ENCODE data around the gene DNAJB5. TPM values are rescaled to one million over a fixed set of nuclear protein-coding genes. Genes with fewer than 3 reads are reported as not detected.
A peak's percentile ranks its signal among the peaks of the same experiment; 100 is the strongest.
"Not testable (repeated sequence)": the region's sequence is repeated elsewhere in the genome, so short reads cannot be mapped to it uniquely, and the experiment has no call there.

Gene DNAJB5
- total RNA-seq = 5.3 and 6.0 TPM in 2 replicates

DNA sequence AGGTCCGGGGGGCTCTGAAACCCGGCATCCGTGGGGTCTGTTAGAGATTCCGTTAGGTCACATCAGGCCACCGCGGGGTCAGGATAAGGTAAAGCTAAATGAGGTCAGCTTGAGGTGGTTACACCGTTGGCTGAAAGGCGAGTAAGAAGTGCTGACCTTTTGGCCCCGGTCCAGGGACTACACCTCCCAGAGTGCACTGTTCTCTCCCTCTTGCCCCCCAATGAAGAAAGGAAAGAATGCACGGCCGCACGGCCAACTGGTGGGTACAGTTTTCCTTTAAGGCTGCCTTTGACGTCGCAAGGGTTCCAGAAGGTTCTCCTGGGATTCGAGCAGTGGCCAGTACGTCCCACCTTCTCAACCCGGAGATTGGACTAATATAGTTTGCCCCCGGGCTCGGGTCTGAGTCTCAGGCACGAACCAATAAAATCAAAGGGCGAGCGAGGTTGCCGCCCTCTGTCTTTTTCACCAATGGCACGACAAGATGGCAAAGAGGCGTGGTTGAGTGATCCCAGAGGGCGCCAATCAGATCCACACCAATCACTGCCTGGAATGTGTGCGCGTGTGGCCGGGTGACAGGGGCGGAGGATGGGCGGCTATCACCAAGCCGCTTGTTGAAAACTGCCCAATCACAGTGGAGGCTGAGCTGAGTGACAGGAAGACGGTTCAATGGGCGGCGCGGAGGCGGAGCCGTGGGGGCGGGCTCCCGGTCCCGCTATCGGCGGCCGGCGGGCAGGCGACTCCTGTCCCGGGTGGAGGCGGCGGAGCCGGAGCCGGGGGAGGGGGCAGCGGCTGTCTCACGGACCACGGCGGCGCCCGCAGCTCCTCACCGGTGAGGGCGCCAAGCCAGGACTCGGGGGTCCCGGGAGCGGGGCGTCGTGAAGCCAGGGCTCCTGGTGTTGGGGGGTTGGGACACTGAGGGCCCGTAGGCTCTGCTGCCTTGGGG, at the start of gene DNAJB5:
Gene DNAJB5 (plus strand): TSS at position 743 of the 943 bp plus-strand sequence. CDS start 886 bp downstream, outside the sequence.
- Mint-ChIP-seq H3K27ac (peak within 1 kb of the TSS; percentile 98), H3K4me1 (ENCODE audit: low read depth) (peaks cover 87% of the 10 kb centered on the region), H3K36me3 (ENCODE audit: low read depth) (peaks cover 3% of the 10 kb centered on the region), H3K4me3 (peak within 1 kb of the TSS; percentile 94), H3K9me3 (no peaks in the 10 kb centered on the region), H3K27me3 (ENCODE audit: insufficient read depth) (no peaks in the 10 kb centered on the region)
- intact Hi-C loops (cut with micrococcal nuclease) = loop anchor here (1.0 to 10.0 kb wide), 13 partner anchors 12 to 864 kb away; partner anchors contain the start of genes DCAF12, DCTN3, PIGO and VCP
- peak; percentile 96 for DNase-seq (ENCODE audit: low spot score)

DNA sequence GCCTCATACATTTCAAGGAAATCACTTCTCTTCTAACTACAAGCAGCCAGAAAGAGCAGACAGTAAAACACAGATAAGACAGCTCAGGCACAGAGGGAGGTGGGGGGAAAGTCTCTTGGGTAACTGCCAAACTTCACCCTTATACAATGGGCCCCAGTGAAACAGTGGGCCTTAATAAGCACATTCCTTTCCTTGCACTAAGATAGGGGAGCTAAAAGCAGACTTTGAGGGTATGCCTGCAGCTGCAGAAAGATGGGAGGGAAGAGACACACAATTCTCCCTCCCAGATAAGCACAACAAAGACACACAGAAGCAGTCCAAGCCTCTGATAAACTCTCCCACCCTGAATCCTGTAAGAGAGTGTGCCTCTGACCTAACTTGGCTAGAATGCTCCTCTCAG, 49.6 kb upstream of the DNAJB5 start:
- H3K27me3 Mint-ChIP-seq (ENCODE audit: insufficient read depth); DNase-seq (ENCODE audit: low spot score); H3K27ac Mint-ChIP-seq; intact Hi-C loops (cut with micrococcal nuclease); H3K9me3 Mint-ChIP-seq; H3K4me3 Mint-ChIP-seq; H3K4me1 Mint-ChIP-seq (ENCODE audit: low read depth); H3K36me3 Mint-ChIP-seq (ENCODE audit: low read depth): not testable (repeated sequence)

DNA sequence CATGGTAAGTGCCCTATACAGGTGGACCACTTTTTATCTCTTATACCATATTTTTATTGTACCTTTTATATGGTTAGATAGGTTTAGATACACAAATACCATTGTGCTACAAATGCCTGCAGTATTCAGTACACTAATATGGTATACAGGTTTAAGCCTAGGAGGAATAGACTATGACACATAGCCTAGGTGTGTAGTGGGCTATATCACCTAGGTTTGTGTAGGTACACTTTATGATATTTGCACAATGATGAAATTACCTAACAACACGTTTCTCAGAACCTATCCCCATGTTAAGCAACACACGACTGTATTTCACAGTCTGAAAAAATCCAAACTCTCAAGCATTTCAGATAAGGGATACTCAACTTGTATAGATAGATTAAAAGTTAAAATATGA, 41.1 kb upstream of the DNAJB5 start:
- Mint-ChIP-seq H3K27ac (no peak overlapping the region), H3K36me3 (ENCODE audit: low read depth) (no peaks in the 10 kb centered on the region), H3K4me1 (ENCODE audit: low read depth) (no peaks in the 10 kb centered on the region), H3K4me3 (no peak overlapping the region), H3K9me3 (no peaks in the 10 kb centered on the region), H3K27me3 (ENCODE audit: insufficient read depth) (peaks cover 35% of the 10 kb centered on the region)
- intact Hi-C loops (cut with micrococcal nuclease) = no loop called here
- no peak for DNase-seq (ENCODE audit: low spot score)

- Mint-ChIP-seq H3K36me3 (ENCODE audit: low read depth) (no peaks in the 10 kb centered on the region), H3K4me1 (ENCODE audit: low read depth) (no peaks in the 10 kb centered on the region), H3K27me3 (ENCODE audit: insufficient read depth) (peaks cover 65% of the 10 kb centered on the region), H3K27ac (no peak overlapping the region), H3K9me3 (no peaks in the 10 kb centered on the region), H3K4me3 (no peak overlapping the region)
- DNase-seq (ENCODE audit: low spot score) = no peak
- intact Hi-C loops (cut with micrococcal nuclease) = no loop called here
Measured at GRCh38 chr9:34954225-34954624, 35.3 kb upstream of the DNAJB5 start.

GRCh38 chr9:34956066-34956465, 33.5 kb upstream of the DNAJB5 start:
- H3K4me1 Mint-ChIP-seq (ENCODE audit: low read depth); H3K4me3 Mint-ChIP-seq; H3K9me3 Mint-ChIP-seq; DNase-seq (ENCODE audit: low spot score); H3K27ac Mint-ChIP-seq; intact Hi-C loops (cut with micrococcal nuclease); H3K36me3 Mint-ChIP-seq (ENCODE audit: low read depth): not testable (repeated sequence)
- peaks cover 74% of the 10 kb centered on the region for H3K27me3 Mint-ChIP-seq (ENCODE audit: insufficient read depth)

DNA sequence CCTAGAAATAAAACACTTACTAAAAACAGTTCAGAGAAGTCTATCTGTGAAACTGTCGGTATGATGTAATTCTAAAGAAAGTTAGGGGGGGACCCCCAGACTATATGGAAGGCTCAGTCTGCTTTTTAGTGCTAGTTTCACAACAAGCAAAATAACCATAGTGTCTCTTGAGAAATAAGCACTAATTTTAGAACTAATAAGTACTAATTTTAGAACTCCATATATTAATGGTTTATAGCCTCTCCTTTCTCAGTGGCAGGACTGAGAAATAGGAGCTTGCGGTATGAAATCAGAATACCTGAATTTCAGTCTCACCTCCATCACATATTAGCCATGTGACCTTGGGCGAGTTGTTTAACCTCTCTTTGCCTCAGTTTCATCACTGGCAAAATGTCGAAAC, 32.9 kb upstream of the DNAJB5 start:
- Mint-ChIP-seq H3K4me1 (ENCODE audit: low read depth) (peaks cover 12% of the 10 kb centered on the region), H3K27me3 (ENCODE audit: insufficient read depth) (peaks cover 73% of the 10 kb centered on the region), H3K4me3 (no peak overlapping the region), H3K27ac (no peak overlapping the region), H3K9me3 (no peaks in the 10 kb centered on the region), H3K36me3 (ENCODE audit: low read depth) (no peaks in the 10 kb centered on the region)
- intact Hi-C loops (cut with micrococcal nuclease) = no loop called here
- no peak for DNase-seq (ENCODE audit: low spot score)

DNA sequence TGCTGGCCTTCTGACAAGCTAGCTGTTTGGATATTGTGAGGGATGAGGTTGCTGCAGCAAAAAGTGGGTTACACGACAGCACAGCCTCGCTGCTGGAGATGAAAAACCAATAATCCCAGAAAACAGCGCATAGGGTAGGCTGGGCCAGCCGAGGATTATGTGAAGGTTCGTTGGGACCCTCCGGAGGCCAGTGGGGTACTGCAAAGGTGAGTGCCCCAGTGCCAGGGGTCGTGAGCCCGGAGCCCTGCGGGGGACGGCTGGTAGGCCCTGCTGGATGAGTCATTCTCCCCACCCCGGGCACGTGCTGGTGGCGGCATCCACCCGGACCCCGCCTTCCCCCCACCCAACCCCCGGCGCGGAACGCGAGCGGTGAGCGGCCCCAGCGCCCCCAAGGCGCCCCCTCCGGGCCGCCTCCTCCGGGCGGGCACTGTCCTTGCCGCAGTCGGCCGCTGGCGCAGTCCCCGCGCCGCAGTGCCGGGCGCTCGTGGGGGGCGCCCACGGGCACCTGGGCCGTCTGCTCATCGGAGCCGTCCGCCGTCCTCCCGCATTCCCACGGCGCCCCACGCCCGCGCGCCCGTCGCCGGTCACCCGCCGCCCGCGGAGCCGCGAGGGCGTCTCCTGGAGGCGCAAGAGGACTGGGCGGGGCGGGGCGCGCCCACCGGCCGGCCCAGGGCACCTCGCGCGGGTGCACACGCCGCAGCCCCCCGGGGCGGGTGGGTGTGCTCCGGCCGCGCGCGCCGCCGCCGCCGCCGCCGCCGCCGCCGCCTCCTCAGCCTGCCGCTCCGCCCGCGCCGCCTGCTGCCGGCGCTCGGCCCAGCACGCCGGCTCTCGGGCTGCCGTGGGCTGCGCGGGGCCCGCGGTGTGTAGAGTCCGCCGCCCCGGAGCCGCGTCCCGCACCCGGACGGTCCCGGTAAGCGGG, 31.8 kb upstream of the DNAJB5 start, which contains the start of gene PHF24:
Gene PHF24 (plus strand): TSS at position 794 of the 919 bp plus-strand sequence. CDS start 13,014 bp downstream, outside the sequence.
- intact Hi-C loops (cut with micrococcal nuclease) = no loop called here
- peaks cover 62% of the 10 kb centered on the region for H3K27me3 Mint-ChIP-seq (ENCODE audit: insufficient read depth)

GRCh38 chr9:34958411-34958982, 31.0 kb upstream of the DNAJB5 start:
- Mint-ChIP-seq H3K4me1 (ENCODE audit: low read depth) (peaks cover 30% of the 10 kb centered on the region), H3K9me3 (no peaks in the 10 kb centered on the region), H3K4me3 (no peak overlapping the region), H3K27me3 (ENCODE audit: insufficient read depth) (peaks cover 59% of the 10 kb centered on the region), H3K36me3 (ENCODE audit: low read depth) (no peaks in the 10 kb centered on the region), H3K27ac (no peak overlapping the region)
- DNase-seq (ENCODE audit: low spot score) = no peak
- intact Hi-C loops (cut with micrococcal nuclease) = no loop called here

More for the DNA sequence above, 31.8 kb upstream of the DNAJB5 start, which contains the start of gene PHF24:
- Mint-ChIP-seq H3K27ac (no peak within 1 kb of the TSS), H3K4me1 (ENCODE audit: low read depth) (peaks cover 23% of the 10 kb centered on the region), H3K4me3 (peak within 1 kb of the TSS; percentile 37), H3K9me3 (no peaks in the 10 kb centered on the region), H3K36me3 (ENCODE audit: low read depth) (no peaks in the 10 kb centered on the region)
- DNase-seq (ENCODE audit: low spot score) = no peak

- intact Hi-C loops (cut with micrococcal nuclease) = no loop called here
- H3K27ac Mint-ChIP-seq = no peak overlapping the region
- H3K27me3 Mint-ChIP-seq (ENCODE audit: insufficient read depth) = peaks cover 58% of the 10 kb centered on the region
- H3K9me3 Mint-ChIP-seq = no peaks in the 10 kb centered on the region
- no peaks in the 10 kb centered on the region for H3K36me3 Mint-ChIP-seq (ENCODE audit: low read depth)
- no peak overlapping the region for H3K4me3 Mint-ChIP-seq
- H3K4me1 Mint-ChIP-seq (ENCODE audit: low read depth) = peaks cover 36% of the 10 kb centered on the region
- DNase-seq (ENCODE audit: low spot score) = no peak
Measured at GRCh38 chr9:34959461-34959860, 30.1 kb upstream of the DNAJB5 start.

DNA sequence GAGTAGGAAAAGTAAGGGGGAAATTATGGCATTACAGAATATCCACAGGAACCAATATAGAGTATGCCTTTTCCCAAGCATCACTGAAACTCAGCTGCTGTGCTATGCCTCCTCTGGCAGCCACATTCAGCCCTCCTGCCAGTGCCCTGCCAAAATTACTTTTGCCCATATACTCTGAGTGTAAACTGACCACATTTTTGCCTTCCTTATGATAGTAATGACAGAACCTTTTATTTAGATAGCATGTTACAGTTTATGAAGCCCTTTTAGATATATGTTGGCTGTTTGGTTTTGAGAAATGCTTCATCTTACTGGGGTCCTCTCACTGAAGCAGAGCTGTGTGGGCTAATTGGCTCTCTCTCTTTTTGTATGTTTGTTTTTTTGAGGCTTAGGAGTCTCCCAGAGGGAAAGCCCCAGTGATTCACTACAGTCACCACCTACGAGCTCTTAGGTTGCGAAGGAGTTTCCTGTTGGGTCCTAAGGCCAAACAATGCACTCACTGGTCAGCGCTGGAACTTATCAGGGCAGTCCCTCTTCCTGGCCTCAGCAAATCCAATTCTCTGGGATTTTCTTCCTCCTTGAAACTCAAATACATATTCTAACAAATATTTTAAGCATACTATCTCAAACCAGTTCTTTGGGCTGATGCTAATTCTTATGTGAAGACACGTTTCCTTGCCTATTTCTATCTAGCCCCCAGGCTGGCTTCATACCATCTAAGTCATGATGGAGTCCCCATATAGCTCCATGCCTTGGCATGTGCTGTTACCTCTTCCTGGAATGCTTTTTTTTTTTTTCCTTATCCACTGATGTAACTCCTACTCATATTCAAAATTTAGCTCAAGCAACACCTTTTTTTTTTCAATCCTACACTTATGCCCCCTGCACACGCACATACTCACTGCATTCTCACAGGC, 27.7 kb upstream of the DNAJB5 start:
- peak overlapping the region; percentile 24 for H3K4me3 Mint-ChIP-seq
- H3K27ac Mint-ChIP-seq = peak overlapping the region; percentile 30
- peaks cover 36% of the 10 kb centered on the region for H3K4me1 Mint-ChIP-seq (ENCODE audit: low read depth)
- H3K27me3 Mint-ChIP-seq (ENCODE audit: insufficient read depth) = peaks cover 45% of the 10 kb centered on the region
- H3K36me3 Mint-ChIP-seq (ENCODE audit: low read depth) = no peaks in the 10 kb centered on the region
- intact Hi-C loops (cut with micrococcal nuclease) = loop anchor here (1.0 to 2.0 kb wide), 3 partner anchors 23 to 63 kb away; partner anchors contain the start of gene DNAJB5
- H3K9me3 Mint-ChIP-seq = no peaks in the 10 kb centered on the region
- DNase-seq (ENCODE audit: low spot score) = no peak

DNA sequence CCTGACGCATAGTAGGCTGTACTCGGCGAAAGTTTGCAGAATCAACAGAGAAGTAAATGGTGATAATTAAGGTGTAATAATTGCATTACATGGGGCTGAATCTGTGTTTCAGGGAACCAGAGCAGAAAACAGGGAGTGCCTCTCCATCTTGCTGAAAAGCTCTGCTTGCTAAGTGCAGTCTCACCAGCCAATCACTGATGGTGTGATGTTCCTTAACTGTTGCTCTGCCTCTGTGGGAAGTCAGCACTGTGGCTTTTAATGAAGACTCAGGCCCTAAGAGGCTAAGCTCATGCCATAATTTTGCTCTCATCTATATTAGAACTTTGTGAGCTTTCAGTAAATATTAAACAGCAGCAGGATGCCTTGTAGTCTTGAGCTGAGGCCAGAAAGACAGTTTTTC, 27.0 kb upstream of the DNAJB5 start:
- Mint-ChIP-seq H3K4me3 (peak overlapping the region; percentile 24), H3K27me3 (ENCODE audit: insufficient read depth) (peaks cover 42% of the 10 kb centered on the region), H3K9me3 (no peaks in the 10 kb centered on the region), H3K27ac (no peak overlapping the region), H3K4me1 (ENCODE audit: low read depth) (peaks cover 36% of the 10 kb centered on the region), H3K36me3 (ENCODE audit: low read depth) (no peaks in the 10 kb centered on the region)
- DNase-seq (ENCODE audit: low spot score) = no peak
- intact Hi-C loops (cut with micrococcal nuclease) = loop anchor here (2.0 kb wide), 1 partner anchor 22 kb away; no protein-coding TSS in a partner anchor
